C4-2B (cell line): ENCODE data around the gene DPF3.

Source experiments
- H3K27ac ChIP-seq: fragments of 450-650 bp; 2 replicates; pipeline ENCODE4 v1.5.1; 2017
- ZFX ChIP-seq: fragments of 450-650 bp; IDR thresholded peaks from 2 replicates; pipeline ENCODE4 v1.6.1; 2017
- TF ChIP-seq, protein P1 (sequence below): fragments of 450-650 bp; conservative IDR thresholded peaks from 2 replicates; pipeline ENCODE4 v1.5.1; 2017; ENCODE audit warnings: mild to moderate bottlenecking

DPF3 gene

DNA sequence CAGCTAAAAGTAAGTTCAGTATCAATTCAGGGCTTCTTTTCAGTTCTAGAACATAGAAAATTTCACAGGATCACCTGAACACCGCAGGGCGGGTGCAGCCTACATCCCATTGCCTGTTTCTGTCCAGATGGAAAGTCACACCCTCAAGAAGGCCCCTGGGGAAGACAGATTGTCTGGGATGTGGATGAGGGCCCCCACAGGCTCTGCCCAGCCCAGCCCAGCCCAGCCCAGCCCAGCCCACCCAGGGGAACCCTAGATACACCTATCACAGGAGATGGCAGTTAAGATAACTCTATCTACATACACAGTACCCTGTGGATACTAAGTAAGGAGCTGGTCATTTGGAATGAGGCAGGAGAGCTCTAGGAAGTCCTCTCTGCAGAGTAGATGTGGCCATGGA, 68.4 kb downstream of the DPF3 start:
- H3K27ac ChIP-seq = no peak overlapping the region
- TF ChIP-seq, protein P1, sequence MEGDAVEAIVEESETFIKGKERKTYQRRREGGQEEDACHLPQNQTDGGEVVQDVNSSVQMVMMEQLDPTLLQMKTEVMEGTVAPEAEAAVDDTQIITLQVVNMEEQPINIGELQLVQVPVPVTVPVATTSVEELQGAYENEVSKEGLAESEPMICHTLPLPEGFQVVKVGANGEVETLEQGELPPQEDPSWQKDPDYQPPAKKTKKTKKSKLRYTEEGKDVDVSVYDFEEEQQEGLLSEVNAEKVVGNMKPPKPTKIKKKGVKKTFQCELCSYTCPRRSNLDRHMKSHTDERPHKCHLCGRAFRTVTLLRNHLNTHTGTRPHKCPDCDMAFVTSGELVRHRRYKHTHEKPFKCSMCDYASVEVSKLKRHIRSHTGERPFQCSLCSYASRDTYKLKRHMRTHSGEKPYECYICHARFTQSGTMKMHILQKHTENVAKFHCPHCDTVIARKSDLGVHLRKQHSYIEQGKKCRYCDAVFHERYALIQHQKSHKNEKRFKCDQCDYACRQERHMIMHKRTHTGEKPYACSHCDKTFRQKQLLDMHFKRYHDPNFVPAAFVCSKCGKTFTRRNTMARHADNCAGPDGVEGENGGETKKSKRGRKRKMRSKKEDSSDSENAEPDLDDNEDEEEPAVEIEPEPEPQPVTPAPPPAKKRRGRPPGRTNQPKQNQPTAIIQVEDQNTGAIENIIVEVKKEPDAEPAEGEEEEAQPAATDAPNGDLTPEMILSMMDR = no peak
- TF ChIP-seq ZFX = no peak

DNA sequence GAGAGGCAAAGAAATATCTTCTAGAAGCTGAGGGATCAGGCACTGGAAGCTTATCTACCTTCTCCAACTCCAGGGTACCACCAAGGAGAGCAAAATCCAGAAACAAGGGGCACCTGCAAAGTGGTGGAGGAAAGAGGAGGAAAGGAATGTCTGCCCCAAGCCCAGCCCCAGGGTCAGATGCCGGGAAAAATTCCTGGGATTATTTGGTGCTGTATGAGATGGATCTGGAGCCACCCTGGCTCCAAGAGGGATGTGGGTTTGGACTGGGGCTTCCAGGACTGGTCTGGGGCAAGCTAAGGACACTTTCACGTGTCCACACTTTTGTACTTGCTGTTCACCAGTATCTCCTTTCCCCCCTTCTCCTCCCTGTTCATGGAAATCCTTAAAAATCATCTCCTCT, 69.8 kb downstream of the DPF3 start:
- no peak for TF ChIP-seq ZFX
- TF ChIP-seq, protein P1 = no peak
- H3K27ac ChIP-seq = no peak overlapping the region

DNA sequence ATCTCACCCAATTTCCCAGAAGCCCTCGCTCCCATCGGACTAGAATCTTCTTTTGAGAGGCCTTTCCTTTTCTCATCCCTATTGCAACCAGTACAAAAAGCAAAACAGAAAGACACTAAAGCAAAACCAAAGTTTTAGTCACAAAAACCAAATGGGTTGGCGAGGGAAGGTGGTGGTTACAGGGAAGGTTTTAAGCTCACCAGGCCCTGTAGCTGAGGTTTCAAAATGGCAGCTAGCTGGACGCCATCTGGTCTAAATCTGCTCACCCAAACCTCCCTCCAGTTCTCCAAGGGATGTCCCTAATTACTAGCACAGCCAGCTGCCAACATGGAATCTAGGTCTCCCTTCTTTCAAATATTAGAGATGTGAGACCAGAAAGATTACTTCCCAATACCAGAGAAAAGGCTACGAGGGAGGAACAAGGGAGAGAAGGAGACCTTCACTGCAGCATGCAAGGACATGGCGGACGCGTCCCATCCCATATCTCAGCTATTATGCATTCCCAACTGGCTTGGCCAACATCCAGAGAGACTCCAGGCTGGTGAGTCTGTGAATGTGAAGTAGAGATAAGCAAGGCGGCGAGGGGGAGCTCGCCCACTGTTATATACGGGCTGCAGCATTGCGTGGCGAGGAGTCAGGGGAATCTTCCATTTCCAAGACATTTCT, 70.8 kb downstream of the DPF3 start:
- TF ChIP-seq, protein P1 = no peak
- TF ChIP-seq ZFX = no peak
- no peak overlapping the region for H3K27ac ChIP-seq

DNA sequence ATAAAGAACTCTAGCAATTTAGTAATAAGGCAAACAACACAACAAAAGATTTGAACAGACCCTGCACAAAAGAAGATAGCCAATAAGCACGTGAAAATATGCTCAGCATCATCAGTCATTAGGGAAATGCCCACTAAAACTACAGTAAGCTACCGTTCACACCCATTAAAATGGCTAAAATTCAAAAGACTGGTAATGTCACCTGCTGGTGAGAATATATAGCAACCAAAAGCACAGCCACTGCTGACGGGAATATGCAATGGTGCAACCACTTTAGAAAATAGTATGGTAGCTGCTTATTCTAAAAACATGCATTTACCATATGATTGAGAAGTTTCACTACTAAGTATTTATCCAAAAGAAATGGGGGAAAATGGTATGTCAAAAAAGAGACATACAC, 74.9 kb downstream of the DPF3 start:
- no peak overlapping the region for H3K27ac ChIP-seq
- TF ChIP-seq, protein P1 = no peak; the same call in 1 of the 2 replicates
- TF ChIP-seq ZFX = no peak

DNA sequence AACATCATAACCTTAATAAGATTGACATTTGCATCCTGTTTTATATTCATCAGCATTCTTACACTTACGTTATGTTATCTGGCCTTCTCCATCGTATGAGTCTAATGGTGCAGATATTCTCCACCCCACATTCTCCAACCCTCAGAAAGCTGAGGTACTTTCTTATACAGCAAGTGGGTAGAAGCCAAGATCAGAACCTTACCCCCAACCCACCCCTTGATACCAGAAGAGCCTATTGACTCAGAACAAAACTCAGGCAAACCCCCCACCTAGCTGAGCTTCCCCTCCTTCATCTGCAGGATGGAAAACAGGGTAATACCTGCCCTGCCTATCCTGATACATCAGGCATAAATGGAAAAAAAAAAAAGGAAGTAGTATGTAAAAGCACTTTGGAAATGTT, 77.6 kb downstream of the DPF3 start:
- TF ChIP-seq ZFX = no peak
- TF ChIP-seq, protein P1 = no peak
- H3K27ac ChIP-seq = no peak overlapping the region

DNA sequence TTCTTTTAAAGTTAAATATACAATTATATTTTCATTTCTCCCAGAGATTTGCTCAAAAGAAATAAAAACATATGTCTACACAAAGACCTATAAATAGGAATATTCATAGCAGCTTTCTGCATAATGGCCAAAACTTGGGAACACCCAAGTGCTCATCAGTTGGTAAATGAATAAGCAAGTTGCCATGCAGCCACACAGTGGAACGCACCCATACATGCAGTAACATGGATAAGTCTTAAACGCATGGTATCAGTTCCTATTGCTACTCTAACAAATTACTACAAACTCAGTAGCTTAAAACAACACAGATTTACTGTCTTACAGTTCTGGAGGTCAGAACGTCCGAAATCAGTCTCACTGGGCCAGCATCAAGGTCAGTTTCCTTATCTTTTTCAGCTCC, 78.5 kb downstream of the DPF3 start:
- H3K27ac ChIP-seq = no peak overlapping the region
- TF ChIP-seq, protein P1 = no peak
- no peak for TF ChIP-seq ZFX

DNA sequence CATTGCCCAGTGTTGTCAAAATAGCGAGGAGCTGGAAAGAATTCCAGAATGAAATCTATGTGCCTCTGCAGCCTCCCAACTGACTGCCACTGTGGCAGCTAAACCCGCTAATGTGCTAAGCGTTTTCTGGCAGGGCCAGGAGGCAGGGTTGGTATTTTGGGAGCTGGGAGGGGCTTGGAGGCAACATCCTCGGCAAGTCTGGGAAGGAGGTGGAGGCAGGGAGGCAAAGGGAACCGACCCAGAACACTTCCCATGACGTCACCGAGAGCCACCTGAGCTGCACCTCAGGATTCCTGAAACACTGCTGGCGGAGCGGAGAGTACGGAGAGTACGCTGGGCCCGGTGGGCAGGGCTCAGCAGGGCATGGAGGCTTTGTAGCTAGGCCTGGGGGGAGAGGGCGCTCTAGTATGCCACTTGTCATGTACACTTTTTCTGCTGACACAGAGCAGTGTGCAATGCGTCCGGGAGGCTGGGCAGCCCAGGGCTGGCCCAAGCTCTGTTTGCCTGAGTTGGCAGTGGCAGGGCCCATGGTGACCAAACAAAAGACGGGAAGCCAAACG, 81.5 kb downstream of the DPF3 start:
- H3K27ac ChIP-seq = no peak overlapping the region
- TF ChIP-seq, protein P1 = no peak
- no peak for TF ChIP-seq ZFX
